HG02884 (cell line): ENCODE results near the gene TBX5.

Experiments used
- ATAC-seq: cut with Tn5 transposase; IDR thresholded peaks from one replicate; pipeline ENCODE4 v1.9.1; 2021; ENCODE audit warnings: mild to moderate bottlenecking, moderate library complexity; ENCODE audit not compliant: unreplicated experiment

TBX5 gene

DNA sequence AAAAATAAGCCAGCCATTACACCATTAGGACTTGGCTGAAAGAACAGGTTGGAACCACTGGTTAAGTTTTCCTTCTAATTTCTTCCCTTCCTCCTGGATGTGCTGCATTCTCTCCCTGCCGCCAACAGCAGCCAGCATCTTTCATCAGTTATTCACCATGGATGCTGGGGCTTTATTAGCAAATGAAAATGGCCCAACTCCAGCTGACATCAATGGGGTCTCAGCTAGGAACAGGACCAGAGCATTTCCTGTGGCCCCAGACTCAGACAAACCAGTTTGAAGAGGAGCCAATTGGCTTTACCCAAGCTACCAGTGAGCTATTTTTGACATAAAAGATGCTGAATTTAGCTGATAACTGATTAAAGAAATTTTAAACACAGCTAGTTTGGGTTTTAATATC lies 26.0 kb upstream of the TBX5 start:
- ATAC-seq: no peak

DNA sequence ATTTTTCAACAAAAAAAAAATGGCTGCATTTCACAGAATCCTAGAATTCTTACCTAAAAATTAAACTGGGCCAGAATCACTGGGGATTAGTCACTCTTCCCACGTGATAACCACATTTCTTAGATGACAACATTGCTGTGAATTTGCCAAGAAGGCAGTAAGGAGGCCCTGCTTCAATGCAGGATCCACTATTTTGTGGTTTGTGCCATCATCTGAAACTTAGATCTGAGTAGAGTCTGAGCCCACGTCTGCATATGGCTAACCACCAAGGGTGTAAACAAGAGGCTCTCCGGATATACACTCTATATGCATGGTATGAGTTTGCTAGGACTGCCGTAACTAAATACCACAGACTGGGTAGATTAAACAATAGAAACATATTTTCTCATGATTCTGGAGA lies 24.4 kb upstream of the TBX5 start:
- no peak for ATAC-seq

DNA sequence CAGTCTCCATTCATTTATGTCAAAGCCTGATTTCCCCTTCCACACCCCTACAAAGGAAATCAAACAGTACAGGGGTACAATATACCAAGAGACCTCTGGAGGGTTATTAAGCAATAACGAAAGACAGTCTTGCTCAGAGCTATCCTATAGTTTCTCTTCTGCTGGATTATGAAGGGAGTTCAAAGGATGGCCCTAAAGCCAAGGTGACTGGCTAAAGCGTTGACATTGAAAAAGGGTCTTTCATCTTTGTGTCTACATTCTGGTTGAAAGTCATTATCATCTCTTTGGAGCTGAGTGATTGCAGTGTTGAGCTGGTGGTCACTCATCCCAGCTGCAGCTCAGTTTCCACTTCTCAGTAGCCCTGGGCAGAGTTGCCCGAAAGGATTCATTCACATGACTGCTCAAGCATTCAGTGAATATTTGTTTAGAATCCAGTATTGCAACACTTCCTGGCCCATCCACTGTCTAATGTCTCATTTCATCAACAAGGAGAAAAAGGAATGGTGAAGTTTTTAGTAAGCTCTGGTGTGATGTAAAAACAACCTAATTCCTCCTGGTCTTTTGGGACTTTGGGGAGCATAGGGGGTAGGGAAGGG lies 19.2 kb upstream of the TBX5 start:
- no peak for ATAC-seq

DNA sequence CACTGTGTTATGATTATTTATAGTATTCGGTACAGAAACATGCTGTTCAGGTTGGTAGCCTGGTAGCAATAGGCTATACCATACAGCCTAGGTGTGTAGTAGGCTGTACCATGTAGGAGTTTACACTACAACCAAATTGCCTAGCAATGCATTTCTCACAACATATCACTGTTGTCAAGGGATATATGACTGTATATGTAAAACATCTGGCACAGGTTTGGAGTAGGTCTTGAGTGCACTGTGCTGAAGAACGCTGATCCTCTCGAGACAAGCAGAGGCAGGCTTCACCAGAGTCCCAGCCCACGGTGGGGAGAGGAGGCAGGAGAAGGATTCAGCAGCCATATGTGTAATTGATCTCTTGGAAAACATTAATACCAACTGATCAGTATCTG lies 15.0 kb upstream of the TBX5 start:
- ATAC-seq: no peak

DNA sequence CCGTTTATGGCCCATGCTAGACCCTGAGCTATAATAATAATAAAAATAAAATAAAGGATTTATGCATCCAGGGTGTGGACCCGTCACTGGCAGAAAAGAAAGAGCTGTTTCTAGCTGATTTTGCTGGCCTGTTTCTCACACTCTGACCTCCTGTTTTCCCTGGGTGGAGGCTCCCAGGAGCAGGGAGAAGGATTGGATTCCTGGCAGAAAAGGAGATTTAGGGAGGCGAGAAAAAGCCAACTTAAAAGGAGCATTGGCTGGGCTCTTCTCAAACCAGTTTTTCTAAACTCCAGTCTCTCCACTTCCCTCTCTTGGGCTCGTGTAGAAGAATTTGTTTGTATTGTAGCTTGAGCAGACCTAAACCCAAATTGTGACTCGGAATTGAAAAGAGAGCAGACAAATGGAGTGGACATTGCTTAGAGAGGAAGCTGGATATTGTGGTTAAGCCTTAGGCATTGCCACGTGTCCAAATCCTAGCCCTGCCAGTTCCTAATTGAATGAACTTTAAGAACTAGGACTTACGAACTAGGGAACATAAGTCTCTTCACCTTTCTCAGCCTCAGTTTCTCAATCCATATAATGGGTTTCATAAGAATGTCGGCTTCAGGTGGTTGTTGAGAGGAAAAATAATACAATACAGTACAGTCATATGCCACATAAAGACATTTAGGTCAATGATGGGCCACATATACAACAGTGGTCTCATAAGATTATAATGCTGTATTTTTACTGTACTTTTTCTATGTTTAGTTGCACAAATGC lies 14.4 kb upstream of the TBX5 start:
- ATAC-seq: no peak

DNA sequence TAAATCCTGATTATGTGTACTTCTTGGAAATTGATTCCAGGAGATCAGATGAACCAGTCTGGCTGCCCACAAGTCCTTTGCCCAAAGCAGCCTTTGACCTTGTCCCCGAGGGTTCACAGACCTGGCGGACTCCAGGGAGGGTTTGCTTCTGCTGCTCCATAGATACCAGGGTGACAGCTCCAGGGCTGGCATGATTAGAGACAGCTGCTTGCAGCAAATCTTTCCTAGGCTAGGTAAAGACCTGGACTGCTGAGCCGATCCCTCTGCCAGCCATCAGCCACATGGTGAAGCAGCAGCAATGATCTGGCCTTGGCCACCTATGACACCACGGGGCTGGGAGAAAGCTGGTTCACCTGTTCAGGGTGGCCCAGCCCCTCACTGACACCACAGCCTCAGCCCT lies 10.1 kb upstream of the TBX5 start:
- ATAC-seq: no peak

DNA sequence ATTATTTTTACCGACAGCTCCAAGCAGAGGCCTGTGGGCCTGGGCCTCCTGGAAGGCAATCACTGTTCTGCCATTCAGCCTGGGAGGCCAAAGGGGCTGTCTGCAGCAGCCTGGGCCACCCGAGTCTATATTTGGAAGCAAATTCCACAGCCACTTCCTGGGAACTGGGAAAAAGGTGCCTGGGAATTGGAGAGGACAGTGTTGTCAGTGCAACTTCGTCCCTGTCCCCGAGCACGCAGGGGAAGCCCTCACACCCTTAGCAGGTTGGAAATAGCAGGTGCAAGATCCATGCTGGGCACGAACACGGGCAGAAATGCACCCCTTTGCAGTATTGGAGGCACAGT lies 9.6 kb upstream of the TBX5 start:
- no peak for ATAC-seq

DNA sequence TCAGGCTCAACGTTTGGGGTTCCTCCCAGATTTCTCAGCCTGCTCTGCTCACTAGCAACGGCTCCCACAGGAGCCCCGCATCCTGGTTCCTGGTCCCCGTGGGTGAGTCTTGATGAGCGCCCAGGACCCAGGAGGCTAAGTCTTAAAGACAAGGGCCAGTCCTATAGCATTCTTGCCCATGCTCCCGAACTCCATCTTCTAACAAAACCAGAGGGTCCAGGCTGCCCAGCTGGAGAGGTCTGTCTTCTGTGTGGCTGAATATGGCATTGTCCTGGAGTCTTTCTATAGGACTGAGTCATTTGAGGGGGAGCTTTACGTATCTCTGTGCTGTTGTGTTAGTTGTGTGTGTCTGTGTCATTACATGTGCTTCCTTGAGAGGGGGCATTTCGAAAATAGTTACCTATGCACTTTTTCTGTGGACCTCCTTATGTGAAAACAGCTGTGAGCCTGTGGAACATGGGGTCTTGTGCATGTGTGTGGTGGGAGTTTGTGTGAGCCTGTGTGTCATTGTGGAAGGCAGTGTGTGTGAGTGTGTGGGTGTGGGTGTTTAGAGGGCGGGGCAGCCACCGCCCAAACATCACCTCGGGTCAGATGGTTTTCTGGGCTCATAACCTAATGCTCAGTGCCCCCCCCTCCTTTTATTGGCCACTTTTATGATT lies 9.1 kb upstream of the TBX5 start:
- no peak for ATAC-seq

DNA sequence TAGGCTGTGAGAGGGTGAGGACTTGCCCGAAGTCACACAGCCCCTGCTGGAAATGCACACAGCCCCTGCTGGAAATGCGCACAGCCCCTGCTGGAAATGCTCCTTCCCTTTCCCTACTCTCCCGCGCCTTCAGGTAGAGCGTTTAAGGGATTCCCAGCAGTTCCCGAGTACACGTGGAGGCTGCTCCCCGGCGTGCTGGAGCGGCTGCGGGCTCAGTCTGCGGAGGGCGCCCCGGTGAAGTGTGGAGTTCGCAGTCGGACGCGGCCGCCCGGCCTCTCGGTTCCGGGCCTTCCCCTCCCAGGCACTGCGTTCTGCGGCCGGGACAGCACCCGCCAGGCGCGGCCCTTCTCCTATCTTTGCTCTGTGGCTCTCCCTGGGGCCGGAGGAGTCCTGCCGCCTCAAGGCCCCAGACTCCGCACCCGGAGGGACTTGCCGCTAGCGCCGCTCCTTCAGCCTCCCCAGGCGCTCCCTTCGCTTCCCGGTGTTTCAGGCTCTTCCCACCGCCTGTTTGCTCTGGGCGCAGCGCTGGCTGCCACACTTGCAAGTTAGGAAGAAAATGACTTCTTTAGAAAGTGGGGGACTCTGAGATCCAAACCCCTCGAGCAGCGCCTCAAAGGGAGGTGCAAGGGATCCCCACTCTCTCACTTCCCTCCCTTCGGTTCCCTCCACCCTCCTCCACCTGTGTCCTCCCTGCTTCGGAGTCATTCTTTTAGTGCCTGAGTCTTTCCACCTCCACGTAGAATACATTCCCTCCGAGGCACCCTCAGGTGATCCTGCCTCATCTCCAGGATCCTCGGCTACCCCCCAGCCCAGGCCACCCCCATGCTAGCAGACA lies 8.3 kb upstream of the TBX5 start:
- ATAC-seq: no peak

DNA sequence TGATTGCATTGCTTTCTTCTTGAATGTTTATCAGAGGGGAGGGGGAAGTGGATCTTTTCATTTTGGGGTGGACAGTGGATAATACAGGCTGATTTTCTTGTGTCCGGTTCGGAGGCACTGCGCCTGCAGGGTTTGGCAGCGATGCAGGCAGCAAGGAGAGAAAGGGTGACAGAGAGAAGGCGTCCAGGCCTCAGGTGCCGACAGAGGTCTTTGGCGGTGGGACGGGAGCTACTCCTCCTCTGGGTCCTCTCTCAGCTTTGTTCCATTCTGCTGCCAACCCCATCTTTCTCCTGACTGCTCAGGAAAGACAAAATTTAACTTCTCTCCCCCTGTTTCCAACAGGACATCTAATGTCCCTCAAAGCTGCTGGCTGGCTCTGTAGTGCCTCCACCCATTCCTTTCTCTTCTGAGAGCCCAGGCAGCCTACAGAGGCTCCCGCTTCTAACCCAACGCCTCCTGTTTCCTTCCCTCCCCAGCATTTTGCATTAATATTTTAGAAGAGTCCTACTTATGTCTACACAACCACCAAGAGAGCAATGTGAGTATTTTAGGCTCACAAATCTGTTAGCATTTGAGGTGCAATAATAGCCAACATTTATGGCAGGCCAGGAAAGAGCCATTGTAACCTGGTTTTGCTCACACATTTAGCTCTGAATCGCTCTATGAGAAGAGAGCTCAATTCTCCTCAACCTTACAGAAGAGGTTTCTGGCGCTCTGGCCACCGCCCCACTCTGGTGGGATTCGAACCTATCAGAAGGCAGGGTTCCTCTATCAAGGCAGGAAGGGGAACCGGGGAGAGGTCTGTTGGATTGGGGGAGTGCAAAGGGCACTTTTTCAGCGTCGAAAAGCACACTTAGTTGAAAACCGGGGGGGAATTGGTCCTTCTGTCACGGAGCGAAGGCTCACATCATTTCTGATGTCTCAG lies 7.1 kb upstream of the TBX5 start:
- ATAC-seq: no peak

DNA sequence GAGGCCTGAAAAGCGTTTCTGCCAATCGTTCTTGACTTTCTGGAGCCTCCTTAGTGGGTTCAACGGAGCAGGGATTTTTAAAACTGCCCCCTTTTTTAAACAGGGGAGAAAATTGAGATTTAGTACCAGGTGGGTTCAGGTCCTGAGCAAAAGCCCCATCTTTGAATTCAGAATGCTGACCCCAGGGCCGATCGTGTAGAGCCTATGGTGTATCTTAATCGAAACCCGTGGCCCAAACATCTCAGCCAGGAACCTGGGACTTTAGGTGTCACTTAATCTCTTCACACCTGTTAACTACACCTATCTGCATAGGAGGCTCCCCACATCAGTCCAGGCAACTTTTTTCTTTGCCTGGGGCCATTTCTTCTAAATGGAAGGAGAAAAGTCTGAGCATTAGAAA lies 6.4 kb upstream of the TBX5 start:
- ATAC-seq: no peak

DNA sequence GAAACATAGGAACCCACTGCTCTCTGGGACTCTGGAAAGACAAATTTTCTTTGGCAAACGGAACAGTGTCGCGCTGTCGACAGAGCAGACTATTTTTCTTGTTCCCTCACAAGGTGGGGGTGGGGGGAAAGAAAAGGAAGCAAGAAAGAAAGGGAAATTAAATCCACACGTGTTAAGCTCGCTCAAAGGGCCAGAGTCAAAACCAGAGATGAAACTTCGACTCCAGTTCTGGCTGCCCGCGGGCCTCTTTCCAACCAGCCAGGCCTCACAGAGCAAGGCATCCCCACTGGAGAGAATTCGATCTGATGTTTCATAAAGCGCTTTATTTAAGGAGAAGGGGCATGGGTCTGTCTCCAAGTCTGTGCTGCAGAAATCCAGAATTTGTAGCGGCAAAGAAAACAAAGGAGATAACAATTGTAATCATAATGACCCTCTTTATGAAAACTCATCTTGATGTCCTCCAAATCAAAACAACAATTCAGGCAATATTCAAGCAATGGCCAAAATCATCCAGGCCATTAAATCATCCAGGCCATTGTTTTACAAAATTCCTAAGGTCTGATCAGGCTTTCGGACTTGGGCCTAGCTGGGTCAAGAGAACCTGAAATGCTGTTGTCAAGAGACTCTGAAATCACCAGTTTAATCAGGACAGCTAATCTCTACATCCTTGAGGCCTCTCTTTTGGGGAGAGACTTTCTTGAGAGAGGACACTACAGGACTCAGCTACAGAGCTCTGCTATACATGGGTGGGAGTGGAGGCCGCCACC lies 5.3 kb upstream of the TBX5 start:
- no peak for ATAC-seq

DNA sequence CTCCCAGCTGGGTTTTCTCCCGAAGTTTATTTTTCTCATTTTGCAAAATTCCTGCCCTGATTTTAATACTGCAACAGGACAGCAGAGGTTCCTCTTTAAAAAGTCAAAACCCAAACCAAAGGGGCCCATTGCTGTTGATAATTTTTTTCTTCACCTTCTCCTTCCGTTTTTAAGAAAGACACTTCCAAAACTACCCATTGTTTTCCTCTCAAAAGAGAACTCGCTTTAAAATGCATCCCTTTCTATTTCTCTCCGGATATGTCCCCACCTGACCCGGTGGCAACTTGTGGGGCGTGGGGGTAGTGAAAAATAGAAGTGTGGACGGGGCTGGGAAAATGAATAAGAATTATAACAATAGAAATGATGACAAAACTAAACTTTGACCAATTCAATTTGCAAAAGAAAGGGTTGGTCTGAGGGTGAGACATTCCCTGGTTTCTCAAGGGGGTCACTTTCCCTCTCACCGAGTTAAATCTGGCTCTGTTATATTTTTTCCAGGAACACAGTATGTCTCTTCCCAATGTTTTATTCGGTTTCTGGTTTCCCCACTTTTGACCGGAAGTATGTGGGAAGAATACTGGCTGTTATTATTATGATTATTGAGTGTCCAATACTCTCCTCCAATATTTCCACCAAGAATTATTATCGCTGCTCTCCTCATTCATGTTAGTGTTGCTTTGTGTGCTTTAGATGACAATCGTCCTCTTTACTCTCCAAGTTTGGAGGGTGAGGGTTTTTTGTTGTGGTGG lies 4.1 kb upstream of the TBX5 start:
- no peak for ATAC-seq

DNA sequence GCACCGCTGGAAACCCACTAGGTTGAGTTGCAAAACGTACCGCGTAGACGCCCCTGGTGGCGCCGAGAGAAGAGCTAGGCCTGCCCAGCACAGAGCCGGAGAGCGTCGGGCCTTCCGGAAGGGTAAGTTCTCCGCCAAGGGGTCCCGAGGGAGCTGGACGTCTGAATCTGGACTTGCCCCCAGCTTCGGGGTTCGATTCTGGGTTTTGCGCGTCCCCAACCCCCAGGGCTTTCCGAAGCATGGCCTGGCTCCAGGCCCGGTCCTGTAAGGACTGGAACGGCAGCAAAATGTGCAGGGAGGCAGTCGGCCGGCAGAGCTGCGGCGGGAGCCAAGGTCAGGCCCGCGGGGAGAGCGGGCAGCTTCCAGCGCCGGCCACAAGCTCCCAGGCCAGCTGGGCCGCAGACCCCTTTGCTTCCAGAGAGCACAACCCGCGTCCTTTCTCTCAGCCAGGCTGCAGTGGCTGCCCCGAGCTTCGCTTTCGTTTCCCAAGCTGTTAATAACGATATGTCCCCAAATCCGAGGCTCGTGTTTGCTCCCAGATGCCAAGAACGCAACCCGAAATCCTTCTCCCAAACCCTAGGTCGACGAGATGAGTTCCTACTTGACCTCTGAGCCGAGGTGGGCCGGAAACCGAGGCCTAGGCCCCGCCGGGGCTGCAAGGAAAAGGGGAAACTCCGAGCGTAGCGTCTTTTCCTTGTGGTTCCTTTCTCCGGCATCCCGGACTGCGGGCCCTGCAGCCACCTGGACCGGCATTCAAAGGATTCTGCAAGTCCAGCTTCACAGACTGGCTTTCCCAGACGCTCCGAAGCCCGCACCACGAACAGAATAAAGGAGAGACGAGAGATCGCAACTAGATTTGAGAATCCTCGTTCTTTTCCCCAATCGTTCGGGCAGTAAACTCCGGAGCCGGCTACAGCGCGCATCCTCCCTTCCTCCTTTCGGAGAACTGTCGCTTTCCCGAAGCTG lies 3.2 kb upstream of the TBX5 start:
- ATAC-seq: no peak

DNA sequence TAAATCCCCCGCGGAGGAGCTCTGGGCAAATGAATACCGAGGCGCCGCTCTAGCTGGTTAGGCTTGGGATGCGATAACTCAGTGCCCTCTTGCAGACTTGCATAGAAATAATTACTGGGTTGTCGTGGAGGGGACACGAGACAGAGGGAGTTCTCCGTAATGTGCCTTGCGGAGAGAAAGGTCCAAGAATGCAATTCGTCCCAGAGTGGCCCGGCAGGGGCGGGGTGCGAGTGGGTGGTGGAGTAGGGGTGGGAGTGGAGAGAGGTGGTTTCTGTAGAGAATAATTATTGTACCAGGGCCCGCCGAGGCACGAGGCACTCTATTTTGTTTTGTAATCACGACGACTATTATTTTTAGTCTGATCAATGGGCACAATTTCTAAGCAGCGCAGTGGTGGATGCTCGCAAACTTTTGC lies 2.5 kb upstream of the TBX5 start:
- ATAC-seq: no peak

DNA sequence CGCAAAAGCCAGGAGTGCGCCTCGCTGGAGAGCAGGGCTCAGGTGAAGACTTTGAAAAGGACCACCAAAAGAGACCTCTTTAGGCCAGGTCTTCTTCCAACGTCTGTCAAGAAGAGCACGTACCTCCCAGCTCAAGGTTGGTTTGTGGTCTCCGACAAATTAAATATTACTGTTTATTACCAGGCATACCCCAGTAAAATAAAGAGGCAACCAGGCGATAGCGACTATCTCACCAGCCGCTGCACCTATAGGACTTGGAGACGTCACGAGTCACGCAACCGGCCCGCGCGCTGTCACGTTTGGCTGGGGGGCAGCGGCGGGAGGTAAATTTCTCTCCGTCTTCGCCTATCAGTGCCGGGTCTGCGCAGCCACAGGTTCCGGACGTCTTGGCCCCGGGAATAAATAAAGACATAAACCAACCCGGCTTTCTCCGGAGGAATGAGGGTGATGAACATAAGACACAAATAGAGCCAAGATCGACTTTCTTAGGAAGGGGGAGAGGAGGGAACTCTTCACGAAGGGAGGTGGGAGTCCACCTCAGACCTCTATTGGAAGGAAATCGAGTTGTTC lies 2.0 kb upstream of the TBX5 start:
- ATAC-seq: no peak

DNA sequence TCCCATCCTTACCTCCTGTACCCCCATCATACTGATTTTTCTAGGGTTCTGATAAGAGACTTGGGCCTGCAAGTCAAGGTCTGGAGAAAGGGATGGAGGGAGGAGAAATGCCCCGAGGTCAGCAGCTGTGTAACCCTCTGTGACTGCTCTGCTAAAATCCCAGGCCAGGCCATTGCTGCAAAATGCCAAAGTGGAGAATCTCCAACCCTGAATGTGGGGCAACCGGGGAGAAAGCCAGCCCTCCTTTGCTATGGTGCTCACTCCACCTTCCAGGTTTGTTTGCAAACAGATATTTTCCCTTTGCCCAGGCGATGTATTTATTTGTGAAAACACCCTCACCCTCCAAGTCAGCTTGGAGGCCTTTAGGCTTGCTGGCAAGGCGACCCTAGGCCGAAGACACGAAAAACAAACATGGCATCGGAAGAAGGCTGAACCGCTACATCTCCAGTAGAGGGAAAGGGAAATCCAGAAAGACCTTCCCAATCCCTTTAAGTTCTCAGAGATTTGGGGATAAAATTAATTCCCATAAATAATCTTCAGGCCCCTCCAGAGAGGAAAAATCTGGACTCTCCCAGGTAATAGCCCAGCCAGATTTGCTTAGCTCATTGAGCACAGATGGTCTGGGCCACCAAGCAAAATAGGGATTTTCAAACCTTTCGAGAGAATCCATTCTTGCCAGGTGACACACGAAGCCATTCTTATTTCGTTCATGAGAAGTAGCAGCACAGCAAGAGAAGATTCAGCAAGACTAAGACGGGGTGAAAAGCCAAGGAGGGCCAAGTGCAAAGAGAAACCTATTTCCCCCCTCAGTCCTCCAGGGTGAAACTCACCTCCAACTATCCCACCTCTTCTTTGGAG lies 1.3 kb upstream of the TBX5 start:
- no peak for ATAC-seq
